HEK293 (cell line): Measurements from ENCODE around the gene RCSD1.
A peak's percentile ranks its signal among the peaks of the same experiment; 100 is the strongest.

Source experiments
- AEBP2 ChIP-seq: fragments of 450-650 bp; formaldehyde crosslinking; IDR thresholded peaks from 2 replicates; pipeline ENCODE4 v1.5.1; 2016; ENCODE audit warnings: missing biosample characterization, missing genetic modification characterization, borderline replicate concordance
- CTCF ChIP-seq: fragments of 450-650 bp; formaldehyde crosslinking; IDR thresholded peaks from 2 replicates; pipeline ENCODE4 v1.5.1; 2016; ENCODE audit warnings: missing biosample characterization, missing genetic modification characterization
- FEZF1 ChIP-seq: fragments of 450-650 bp; formaldehyde crosslinking; IDR thresholded peaks from 2 replicates; pipeline ENCODE4 v1.5.1; 2016; ENCODE audit warnings: missing biosample characterization, missing genetic modification characterization
- GLI4 ChIP-seq: fragments of 450-650 bp; formaldehyde crosslinking; IDR thresholded peaks from 2 replicates; pipeline ENCODE4 v1.5.1; 2016; ENCODE audit warnings: missing biosample characterization, missing genetic modification characterization
- KLF1 ChIP-seq: fragments of 450-650 bp; formaldehyde crosslinking; IDR thresholded peaks from 2 replicates; pipeline ENCODE4 v1.5.1; 2016; ENCODE audit warnings: missing biosample characterization, missing genetic modification characterization
- KLF16 ChIP-seq: fragments of 450-650 bp; formaldehyde crosslinking; IDR thresholded peaks from 2 replicates; pipeline ENCODE4 v1.5.1; 2017; ENCODE audit warnings: missing biosample characterization, missing genetic modification characterization
- KLF17 ChIP-seq: fragments of 450-650 bp; formaldehyde crosslinking; IDR thresholded peaks from 2 replicates; pipeline ENCODE4 v1.5.1; 2016; ENCODE audit warnings: missing biosample characterization, missing genetic modification characterization
- KLF8 ChIP-seq: fragments of 450-650 bp; formaldehyde crosslinking; IDR thresholded peaks from 2 replicates; pipeline ENCODE4 v1.5.1; 2016; ENCODE audit warnings: missing biosample characterization, missing genetic modification characterization
- SCRT2 ChIP-seq: fragments of 450-650 bp; formaldehyde crosslinking; IDR thresholded peaks from 2 replicates; pipeline ENCODE4 v1.5.1; 2016; ENCODE audit warnings: missing biosample characterization, missing genetic modification characterization
- WT1 ChIP-seq: fragments of 450-650 bp; formaldehyde crosslinking; IDR thresholded peaks from 2 replicates; pipeline ENCODE4 v1.5.1; 2016; ENCODE audit warnings: missing biosample characterization, missing genetic modification characterization
- YY2 ChIP-seq: fragments of 450-650 bp; formaldehyde crosslinking; IDR thresholded peaks from 2 replicates; pipeline ENCODE4 v1.5.1; 2016; ENCODE audit warnings: missing biosample characterization, missing genetic modification characterization
- ZFP69B ChIP-seq: fragments of 450-650 bp; formaldehyde crosslinking; IDR thresholded peaks from 2 replicates; pipeline ENCODE4 v1.5.1; 2016; ENCODE audit warnings: missing biosample characterization, missing genetic modification characterization
- ZNF169 ChIP-seq: fragments of 450-650 bp; formaldehyde crosslinking; IDR thresholded peaks from 2 replicates; pipeline ENCODE4 v1.5.1; 2016; ENCODE audit warnings: missing biosample characterization, missing genetic modification characterization
- ZNF202 ChIP-seq: fragments of 450-650 bp; formaldehyde crosslinking; IDR thresholded peaks from 2 replicates; pipeline ENCODE4 v1.5.1; 2016; ENCODE audit warnings: missing biosample characterization, missing genetic modification characterization, borderline replicate concordance
- ZNF24 ChIP-seq: fragments of 450-650 bp; formaldehyde crosslinking; IDR thresholded peaks from 2 replicates; pipeline ENCODE4 v1.5.1; 2016; ENCODE audit warnings: missing biosample characterization, missing genetic modification characterization
- ZNF391 ChIP-seq: fragments of 450-650 bp; formaldehyde crosslinking; IDR thresholded peaks from 2 replicates; pipeline ENCODE4 v1.5.1; 2016; ENCODE audit warnings: low read depth, missing biosample characterization, missing genetic modification characterization, borderline replicate concordance
- ZNF48 ChIP-seq: fragments of 450-650 bp; formaldehyde crosslinking; IDR thresholded peaks from 2 replicates; pipeline ENCODE4 v1.5.1; 2016; ENCODE audit warnings: missing biosample characterization, missing genetic modification characterization
- ZNF513 ChIP-seq: fragments of 450-650 bp; IDR thresholded peaks from 2 replicates; pipeline ENCODE4 v1.5.1; 2018; ENCODE audit warnings: missing biosample characterization, missing genetic modification characterization
- ZNF555 ChIP-seq: fragments of 450-650 bp; formaldehyde crosslinking; conservative IDR thresholded peaks from 2 replicates; pipeline ENCODE4 v1.5.1; 2017; ENCODE audit warnings: missing biosample characterization, mild to moderate bottlenecking, missing genetic modification characterization, inconsistent platforms
- ZNF558 ChIP-seq: fragments of 450-650 bp; formaldehyde crosslinking; IDR thresholded peaks from 2 replicates; pipeline ENCODE4 v1.5.1; 2016; ENCODE audit warnings: missing biosample characterization, missing genetic modification characterization
- ZNF600 ChIP-seq: fragments of 450-650 bp; formaldehyde crosslinking; IDR thresholded peaks from 2 replicates; pipeline ENCODE4 v1.5.1; 2016; ENCODE audit warnings: missing biosample characterization, missing genetic modification characterization
- ZNF660 ChIP-seq: fragments of 450-650 bp; IDR thresholded peaks from 2 replicates; pipeline ENCODE4 v1.5.1; 2018; ENCODE audit warnings: missing biosample characterization, mild to moderate bottlenecking, missing genetic modification characterization
- ZNF830 ChIP-seq: fragments of 450-650 bp; IDR thresholded peaks from 2 replicates; pipeline ENCODE4 v1.5.0; 2018; ENCODE audit warnings: missing biosample characterization, missing genetic modification characterization, low read depth, mild to moderate bottlenecking, moderate library complexity

Gene RCSD1

GRCh38 chr1:167715157-167715999, 85.3 kb downstream of the RCSD1 start (continued):
- TF ChIP-seq AEBP2 (tag by site-specific recombination) (no peak), FEZF1 (no peak), YY2 (tag by site-specific recombination) (0 out of 2 replicates have a peak, but pooled peaks have one; percentile 28), ZNF202 (tag by site-specific recombination) (no peak), ZNF24 (tag by site-specific recombination) (peak; percentile 12; the same call in 1 of the 2 replicates), ZFP69B (tag by site-specific recombination) (no peak), KLF8 (peak; percentile 81), ZNF391 (tag by site-specific recombination) (peak; percentile 66; the same call in 1 of the 2 replicates), GLI4 (tag by site-specific recombination) (0 out of 2 replicates have a peak, but pooled peaks have one; percentile 43), KLF16 (tag by site-specific recombination) (peak; percentile 14), ZNF555 (tag by site-specific recombination) (no peak), KLF1 (tag by site-specific recombination) (0 out of 2 replicates have a peak, but pooled peaks have one; percentile 15), ZNF48 (tag by site-specific recombination) (no peak), ZNF660 (peak; percentile 95), ZNF830 (no peak), KLF17 (peak; percentile 87), ZNF558 (tag by site-specific recombination) (peak; percentile 86; the same call in 1 of the 2 replicates), ZNF600 (no peak; the same call in 1 of the 2 replicates), ZNF169 (tag by site-specific recombination) (no peak), CTCF (tag by site-specific recombination) (peak; percentile 97), ZNF513 (tag by site-specific recombination) (peak; percentile 35; the same call in 1 of the 2 replicates), SCRT2 (tag by site-specific recombination) (peak; percentile 56; the same call in 1 of the 2 replicates), WT1 (tag by site-specific recombination) (peak; percentile 35; the same call in 1 of the 2 replicates)
